NCI-H524 (cell line): ENCODE data around the gene PDE3A.
A peak's percentile ranks its signal among the peaks of the same experiment; 100 is the strongest.
"Not testable (repeated sequence)": the region's sequence is repeated elsewhere in the genome, so short reads cannot be mapped to it uniquely, and the experiment has no call there.

Experiments
- DNase-seq, 2 experiments: peaks; one replicate each; lab custom pipeline; 2025; lab: John Stamatoyannopoulos, UW

PDE3A gene

DNA sequence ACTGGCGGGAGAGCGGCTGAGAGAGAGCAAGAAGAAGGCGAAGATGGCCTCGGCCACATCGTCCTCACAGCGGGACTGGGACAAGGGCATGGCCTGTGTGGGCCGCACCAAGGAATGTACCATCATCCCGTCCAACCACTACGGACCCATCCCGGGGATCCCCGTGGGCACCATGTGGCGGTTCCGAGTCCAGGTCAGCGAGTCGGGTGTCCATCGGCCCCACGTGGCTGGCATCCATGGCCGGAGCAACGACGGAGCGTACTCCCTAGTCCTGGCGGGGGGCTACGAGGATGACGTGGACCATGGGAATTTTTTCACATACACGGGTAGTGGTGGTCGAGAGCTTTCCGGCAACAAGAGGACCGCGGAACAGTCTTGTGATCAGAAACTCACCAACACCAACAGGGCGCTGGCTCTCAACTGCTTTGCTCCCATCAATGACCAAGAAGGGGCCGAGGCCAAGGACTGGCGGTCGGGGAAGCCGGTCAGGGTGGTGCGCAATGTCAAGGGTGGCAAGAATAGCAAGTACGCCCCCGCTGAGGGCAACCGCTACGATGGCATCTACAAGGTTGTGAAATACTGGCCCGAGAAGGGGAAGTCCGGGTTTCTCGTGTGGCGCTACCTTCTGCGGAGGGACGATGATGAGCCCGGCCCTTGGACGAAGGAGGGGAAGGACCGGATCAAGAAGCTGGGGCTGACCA lies 183.6 kb downstream of the PDE3A start:
- not testable (repeated sequence) for DNase-seq

DNA sequence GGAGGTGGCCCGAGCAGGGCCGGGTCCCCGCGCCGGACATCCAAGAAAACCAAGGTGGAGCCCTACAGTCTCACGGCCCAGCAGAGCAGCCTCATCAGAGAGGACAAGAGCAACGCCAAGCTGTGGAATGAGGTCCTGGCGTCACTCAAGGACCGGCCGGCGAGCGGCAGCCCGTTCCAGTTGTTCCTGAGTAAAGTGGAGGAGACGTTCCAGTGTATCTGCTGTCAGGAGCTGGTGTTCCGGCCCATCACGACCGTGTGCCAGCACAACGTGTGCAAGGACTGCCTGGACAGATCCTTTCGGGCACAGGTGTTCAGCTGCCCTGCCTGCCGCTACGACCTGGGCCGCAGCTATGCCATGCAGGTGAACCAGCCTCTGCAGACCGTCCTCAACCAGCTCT lies 184.2 kb downstream of the PDE3A start:
- DNase-seq, result not testable (repeated sequence)

DNA sequence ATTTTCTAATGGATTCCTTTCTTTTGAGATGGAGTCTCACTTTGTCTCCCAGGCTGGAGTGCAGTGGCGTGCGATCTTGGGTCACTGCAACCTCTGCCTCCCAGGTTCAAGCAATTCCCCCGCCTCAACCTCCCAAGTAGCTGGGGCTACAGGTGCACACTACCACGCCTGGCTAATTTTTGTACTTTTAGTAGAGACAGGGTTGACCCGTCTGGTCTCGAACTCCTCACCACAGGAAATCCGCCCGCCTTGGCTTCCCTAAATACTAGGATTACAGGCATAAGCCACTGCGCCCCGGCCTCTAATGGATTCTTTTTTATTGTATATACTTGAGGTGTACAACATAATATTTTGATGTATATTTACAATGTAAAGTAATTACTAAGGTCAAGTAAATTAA lies 186.7 kb downstream of the PDE3A start:
- no peak for DNase-seq

DNA sequence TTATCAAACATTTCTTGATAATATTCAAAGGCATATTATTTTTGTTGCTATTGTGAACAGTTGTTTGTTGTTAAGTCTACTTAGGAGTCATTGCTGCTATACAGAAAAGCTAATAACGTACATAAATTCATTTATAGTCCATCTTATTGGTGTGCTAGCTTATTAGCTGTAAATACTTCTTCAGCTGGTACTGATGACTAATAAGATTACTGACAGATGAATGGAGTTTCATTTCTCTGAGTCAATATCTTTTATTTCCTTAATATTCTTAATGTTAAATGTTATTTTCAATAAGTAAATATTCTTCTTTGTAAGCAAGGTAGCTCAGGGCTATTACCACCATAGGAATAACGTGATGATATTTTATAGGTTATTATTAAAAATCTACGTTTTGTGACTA lies 187.4 kb downstream of the PDE3A start:
- no peak for DNase-seq

DNA sequence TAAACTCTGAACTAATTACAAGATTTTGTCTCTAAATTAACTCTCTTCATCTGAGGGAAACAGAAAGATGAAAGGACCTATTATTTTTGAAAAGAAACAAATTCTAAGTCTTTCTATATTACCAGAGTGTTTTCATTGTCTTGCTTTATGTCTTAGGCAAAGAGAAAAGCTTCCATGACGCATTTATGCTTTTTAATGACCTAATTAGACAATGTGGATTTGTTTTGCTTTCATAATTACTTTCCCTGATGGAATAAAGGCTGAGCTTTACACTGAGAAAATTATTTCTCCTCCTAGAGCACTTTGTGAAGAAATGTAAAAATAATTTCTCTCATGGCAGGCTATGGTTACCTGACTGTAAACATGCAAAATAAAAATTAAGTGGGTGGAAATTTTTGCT lies 188.8 kb downstream of the PDE3A start:
- no peak for DNase-seq

DNA sequence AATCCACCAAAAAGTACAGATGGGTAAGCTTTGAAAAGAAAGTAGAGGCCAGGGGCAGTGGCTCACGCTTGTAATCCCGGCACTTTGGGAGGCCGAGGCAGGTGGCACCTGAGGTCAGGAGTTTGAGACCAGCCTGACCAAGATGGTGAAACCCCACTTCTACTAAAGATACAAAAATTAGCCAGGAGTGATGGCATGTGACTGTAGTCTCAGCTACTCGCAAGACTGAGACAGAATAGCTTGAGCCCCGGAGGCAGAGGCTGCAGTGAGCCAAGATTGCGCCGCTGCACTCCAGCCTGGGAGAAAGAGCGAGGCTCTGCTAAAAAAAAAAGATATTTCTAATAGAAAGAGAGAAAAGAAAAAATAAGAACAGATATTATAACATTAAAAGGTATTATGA lies 192.6 kb downstream of the PDE3A start:
- DNase-seq, result no peak

DNA sequence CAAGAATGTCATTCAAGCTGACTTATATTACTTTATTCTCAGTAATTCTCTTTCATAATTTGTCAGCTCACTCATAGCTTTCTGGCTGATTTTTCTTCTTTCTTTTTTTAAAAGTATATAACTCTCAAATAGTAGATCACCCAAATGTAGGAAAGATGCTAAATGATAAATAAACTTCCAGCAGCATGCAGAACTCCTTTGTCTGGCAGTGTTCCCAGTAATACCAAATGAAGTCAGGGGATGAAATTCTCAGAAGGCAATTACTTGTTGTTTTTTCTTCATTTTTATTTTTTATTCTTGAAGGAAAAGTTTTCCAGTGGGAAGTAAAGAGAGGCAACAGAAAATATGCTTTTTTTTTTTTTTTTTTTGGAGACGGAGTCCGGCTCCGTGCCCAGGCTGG lies 193.5 kb downstream of the PDE3A start:
- no peak for DNase-seq

DNA sequence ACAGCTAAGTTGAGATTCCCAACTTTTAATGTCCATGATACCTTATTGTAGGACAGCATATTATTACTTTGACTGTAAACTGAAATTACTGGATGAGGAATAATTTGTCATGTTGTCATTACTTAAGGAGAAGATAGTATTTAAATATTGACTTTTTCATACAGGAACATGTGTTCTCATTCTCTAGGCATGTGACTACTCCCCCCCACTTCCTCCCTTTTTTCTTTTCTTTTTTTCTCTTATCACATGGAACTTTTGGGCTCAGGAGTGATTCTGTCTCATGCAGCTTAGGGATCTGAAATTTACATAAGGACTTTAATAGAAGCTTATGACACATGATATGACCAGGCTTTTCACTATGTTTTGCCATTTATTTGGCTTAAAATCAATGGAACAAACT lies 199.1 kb downstream of the PDE3A start:
- no peak for DNase-seq

DNA sequence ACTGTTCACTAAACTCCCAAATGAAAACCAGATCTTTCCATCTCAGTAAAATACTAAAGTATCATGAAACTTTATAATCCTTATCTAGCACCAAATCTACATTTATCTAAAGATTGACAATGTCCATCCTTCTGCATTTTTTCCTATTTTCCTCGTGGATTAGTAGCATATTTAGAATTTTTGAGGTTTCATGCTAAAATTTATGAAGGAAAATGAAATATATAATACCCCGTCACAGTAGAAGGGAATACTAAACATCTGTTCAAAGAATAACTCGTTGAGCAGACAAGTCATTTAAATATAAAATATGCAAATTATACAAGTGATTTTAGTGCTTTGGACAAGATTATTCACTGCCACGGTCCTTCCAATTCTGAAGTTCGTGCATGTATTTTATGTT lies 204.1 kb downstream of the PDE3A start:
- no peak for DNase-seq

DNA sequence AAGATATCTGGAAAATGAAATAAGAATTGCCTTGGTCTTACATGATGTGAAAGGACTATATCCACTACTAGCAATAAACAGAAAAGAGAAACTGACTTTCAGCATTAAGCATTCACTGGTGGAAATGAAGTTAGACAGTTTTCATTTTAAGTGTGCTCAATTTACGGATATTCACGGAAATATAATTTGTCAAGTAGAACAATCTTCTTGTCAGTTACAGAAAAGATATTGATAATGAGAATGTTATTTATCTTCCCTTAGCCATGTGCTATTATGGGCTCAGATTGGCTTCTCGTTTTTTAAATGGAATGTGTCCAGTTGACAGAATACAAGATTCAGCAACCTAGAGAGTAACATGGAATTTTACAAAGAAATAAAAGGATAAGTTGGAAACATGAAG lies 208.2 kb downstream of the PDE3A start:
- DNase-seq, result no peak

DNA sequence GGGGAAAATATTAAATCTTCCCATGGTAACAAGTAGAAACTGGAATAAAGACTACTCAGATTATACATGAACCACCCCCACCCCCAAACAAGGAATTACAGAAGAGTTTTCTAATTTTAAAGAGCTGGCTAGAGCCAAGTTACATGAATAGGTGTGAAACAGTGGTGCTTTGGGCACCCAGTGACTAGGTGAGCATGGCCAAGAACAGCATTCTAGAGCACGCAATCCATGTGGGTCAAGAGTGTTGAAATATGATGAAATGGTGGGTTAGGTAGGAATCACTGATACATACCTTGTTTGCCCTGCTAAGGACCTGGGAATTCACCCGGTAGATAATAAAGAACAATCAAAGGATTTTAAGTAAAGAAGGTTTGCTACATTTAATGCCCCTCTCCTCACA lies 208.7 kb downstream of the PDE3A start:
- DNase-seq, result no peak

DNA sequence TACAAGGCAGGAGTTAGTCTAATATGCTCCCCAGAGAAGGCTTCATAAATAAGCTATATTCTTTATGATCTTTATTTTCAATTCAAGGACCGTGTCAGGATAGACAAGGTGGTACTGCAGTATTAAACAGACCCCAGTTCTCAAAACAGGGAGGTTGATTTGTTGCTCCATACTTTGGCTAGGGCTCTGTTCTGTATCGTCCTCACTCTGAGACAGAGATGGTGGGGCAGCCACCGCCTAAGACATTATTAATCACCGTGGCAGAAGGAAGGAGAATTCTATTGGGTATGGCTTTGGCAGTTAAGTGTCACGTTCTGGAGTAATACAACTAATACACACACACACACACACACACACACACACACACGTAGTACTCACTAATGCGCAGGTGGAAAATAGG lies 209.8 kb downstream of the PDE3A start:
- no peak for DNase-seq

DNA sequence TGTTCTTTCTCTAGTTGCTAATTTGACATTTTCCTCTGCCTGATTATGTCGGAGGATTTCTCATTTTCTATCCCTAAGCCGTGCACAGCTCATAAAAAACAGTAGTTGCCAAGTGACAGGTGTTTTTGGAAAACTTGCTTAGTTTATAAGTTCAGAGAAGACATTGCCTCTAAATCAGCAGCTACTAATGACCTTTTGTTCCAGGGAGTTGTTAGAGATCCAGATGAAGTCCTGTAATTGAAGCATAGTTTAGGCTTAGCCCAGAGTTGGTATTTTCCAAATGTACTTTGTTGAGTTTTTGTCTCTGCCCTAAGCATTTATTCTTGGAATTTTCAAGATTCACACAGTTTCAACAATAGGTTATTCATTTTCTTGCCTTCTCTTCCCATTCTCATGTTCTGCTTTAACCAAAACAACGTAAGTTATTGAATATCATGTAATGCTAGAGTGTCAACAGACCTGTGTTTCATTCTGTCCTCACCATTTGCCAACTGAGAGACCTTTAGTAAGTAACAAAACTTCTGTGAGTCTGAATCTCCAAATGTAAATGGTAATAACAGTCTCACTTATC lies 216.8 kb downstream of the PDE3A start:
- no peak for DNase-seq

DNA sequence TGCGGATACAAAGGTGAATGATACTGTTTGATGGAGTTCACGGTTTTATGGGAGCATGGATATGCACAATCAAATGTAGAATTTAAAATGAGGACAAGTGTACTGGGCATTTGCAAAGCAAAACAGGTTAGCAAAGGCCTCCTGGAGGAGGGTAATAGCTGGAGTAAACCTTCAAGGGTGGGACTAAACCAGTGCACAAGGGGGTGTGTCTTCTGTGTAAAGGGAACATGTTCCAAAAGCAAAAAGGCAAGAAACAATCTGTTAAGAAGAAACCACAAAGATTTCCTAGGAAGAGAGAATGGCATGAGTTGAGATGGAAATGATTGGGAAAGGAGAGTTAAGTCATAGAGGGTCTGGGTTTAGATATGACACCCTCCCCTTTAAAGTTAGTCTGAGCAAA lies 217.6 kb downstream of the PDE3A start:
- DNase-seq, result no peak

DNA sequence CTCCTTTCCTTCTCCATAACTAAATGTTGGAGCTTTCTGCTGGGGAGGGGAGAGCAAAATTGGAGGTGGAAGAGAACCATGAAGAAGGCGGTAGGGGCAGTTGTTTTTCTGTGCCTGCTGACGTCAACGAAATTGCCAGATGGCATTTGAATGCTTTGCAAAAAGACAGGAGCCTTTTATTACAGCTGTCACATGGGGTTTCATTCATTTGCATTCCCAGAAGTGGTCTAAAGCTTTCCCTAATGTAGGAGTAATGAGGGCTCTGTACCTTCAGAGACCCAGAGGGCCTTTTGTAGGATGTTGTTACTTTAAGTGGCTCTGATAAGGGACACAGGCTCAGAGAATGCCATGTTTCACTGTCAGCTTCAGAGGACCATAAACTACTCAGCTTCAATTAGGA lies 219.7 kb downstream of the PDE3A start:
- DNase-seq, result peak; percentile 74 to 87

DNA sequence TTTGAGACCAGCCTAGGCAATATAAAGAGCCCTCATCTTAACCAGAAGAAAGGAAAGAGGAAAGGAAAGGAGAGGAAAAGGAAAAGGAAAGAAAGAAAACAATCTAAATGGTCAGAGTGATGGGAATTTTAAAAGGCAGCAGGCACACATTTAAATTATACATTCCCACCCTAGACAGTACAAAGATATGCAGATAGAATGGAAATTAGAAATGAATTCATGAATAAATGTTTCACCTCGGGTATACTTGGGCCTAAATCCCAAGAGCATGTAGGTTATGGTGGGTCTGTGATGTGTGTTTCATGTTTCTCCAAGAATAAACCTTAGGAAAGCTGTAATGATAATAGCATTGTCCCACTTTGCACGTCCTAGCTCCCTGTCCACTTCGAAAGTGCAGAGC lies 222.2 kb downstream of the PDE3A start:
- DNase-seq, result no peak

DNA sequence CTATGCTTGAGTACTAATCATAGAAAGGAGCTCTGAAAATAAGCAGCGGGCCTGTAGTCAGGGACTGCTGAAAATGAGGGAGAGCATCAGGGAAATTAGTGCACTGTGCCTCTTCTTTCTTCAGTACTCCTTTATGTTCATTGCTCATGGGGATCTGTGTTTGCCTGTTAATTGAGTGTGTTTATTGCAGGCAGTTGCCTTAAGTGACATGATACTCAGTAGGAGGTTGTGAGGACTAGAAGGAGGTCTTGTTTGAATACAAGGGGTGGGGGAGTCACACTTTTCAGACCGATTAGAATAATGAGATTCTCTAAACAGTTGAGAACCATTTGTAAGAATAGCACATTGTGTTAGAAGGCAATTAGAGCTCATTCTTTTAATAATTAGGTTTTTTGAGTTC lies 224.2 kb downstream of the PDE3A start:
- DNase-seq, result no peak

DNA sequence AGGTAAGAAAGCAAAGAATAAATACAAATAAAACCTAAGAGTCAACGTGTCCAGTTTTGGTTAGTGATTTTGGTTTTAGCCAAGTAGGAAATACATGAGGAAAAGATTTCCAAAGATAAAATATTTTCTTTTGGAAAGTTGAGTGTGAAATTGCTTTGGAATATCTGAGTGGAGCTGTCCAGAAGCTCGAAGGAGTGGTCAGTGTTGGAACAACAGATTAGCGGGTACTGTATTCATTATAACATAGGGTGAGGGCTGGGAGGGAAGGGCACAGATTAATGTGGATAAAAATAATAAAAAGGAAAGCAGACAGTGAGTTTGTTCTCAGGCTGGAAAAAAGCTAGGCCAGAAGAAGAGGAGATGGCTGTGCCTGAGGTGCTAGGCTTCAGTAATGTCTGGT lies 225.3 kb downstream of the PDE3A start:
- no peak for DNase-seq

DNA sequence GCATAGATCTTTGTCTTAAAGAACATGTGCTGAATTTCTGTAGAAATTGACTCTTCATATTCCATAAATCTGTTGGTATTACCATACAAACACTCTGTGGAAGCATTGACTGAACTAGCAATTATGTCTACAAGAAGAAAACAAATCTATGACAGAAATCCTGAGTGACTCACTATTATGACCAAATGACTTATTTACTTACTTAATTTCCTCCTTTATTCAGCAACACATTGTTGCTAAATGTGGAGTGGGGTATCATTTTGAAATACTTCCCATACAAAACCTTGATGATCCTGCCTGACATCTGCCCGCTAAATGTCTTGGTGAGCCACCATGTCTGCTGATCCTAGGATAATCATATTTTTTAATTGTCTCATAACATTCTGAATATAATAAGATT lies 227.7 kb downstream of the PDE3A start:
- no peak for DNase-seq

DNA sequence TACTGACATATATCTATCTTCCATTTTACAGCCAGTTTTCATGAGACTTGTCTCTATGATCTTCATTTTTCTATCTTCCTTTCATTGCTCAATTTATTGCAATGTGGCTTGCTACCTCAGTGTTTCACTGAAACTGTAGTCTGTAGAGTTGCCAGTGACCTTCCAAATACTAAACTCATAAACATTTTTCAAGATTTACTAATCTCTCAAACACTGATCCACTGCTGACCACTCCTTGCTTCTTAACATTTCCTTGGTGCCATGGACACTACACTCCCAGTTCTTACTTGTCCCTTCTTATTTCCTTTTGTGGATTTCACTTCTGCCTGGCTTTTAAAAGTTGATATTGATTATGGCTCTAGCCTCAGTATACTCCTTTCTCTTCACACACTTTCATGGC lies 231.4 kb downstream of the PDE3A start:
- DNase-seq, result no peak

DNA sequence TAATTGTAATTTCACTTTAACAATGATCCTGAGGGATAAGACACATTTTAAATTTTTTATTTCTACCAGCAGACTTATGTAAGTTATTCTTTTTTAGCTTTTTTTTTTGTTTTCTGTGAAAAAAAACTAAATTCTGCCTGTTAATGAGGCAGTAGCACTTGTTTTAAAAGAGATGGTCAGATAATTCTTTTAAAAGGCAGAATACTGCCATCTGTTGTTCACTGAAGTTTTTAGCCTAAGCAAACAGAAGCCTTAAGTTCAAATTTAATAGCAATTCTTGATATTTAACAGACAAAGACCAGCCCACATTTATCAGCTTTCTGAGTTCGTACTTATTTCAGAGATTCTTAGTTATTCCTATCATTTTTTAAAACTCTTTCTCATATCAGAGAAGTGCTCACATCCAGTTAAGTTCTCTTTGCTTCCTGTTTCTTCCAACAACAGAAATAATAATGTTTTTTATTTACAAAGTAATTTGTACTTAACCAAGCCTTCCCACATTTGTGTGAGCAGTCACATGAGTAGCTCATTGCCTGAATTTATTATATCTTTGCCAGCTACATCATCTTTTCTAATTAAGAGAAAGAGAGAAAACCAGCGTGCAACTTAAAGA lies 233.4 kb downstream of the PDE3A start:
- peak in 1 of 2 experiments; percentile 30 for DNase-seq

DNA sequence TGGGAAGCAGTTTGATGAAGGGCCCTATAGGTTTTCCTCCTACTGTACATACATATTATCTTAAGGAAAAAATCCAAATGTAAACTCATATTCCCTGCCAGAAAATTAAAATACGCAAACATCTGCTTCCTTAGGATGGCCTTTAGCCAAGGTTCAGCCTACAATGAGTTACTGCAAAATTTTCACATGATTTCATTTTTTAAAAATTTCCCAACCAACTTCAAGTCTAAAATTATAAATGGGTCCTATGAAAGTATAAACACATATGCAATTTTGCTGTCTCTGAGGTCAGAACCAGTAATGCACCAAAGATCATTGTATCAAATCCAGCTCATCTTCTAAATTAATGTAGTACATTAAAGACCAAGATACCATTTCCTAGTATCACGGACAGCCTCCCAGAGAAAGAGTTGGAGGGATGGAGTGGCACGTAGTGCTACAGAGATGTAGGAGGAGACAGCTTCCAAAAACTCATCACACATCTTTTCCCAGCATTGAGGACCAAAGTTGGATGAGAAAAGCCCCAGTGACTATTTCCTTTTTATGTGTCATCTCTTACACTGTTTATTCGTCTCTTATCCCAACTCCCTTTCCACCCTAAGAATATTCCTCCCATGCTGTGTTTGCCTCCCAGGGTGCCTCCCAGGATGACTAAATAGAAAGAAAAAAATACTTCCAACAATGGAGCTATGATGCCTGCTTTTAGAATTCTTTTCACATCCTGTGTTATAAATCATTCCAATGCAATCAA lies 234.5 kb downstream of the PDE3A start:
- no peak for DNase-seq

DNA sequence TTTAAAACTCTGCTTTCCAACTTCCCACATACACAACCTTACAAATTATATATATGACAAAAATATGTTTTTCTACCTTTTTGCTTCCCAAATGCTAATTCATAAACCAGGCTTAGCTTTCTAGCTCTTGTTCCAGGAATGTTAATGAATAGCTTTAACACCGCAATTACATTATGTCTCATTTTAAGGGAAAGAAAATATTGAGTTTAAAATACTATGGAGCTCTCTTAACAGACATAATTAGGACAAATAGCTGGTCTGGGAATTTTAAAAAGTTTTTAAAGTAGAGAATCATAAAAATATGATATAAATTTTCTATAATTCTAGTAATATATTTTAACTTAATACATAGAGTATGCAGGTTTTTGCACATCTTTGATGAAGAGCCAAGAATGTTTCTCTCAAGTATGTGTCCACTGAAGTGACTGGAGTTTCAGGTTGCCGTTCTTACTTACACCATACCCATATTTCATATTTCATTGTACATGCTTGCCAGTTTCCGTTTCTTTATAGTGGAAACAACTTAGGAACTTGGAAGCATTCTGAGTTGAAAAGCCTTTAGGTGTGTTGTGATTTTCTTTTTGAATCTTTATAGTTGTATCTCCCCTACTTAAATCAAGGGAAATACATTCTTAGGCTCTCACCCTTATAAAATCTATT lies 236.2 kb downstream of the PDE3A start:
- DNase-seq, result no peak
